ENCODE data around the gene TMEM131. TPM values are rescaled to one million over a fixed set of nuclear protein-coding genes. Genes with fewer than 3 reads are reported as not detected.

The TMEM131 gene
- total RNA-seq, 1 experiment from 2014 or later, result 28.9 TPM

DNA sequence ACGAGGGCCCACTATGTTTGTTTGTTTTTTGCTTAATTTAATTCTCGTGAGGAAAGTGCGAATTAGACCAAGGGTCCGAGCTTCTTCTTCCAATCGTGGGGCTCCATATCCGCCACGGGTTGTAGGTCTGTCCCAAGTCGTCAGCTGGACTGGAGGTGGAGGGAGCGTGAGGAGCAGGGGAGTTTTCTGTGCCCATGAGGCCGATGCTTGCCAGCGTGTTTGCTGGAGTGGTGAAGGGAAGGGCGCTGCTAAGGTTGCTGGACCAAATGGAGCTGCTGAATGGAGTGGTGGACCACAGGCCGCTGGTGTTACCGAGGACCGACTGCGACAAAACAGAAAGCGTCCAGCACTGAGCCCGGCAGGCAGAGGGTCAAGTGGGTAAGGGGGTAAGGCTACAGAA, 238.7 kb downstream of the TMEM131 start:
- ChIA-PET POLR2A (ENCODE audit: low non-redundant PET) (no interaction called here), CTCF (no interaction called here)
- Histone ChIP-seq H3K4me3 (ENCODE audit: low read depth, low read length, poor library complexity, severe bottlenecking) (no peak overlapping the region), H3K9me3 (ENCODE audit: low read depth, low read length, poor library complexity, severe bottlenecking) (no peaks in the 10 kb centered on the region), H3K36me3 (ENCODE audit: insufficient read depth, low read length, poor library complexity, severe bottlenecking) (peaks cover 6% of the 10 kb centered on the region), H3K27ac (ENCODE audit: low read depth, low read length, poor library complexity, severe bottlenecking) (no peak overlapping the region), H3K27me3 (replicated peaks; ENCODE audit: insufficient read depth, low read depth, low read length, poor library complexity) (no peaks in the 10 kb centered on the region), H3K4me1 (ENCODE audit: insufficient read depth, low read length, poor library complexity, severe bottlenecking) (no peaks in the 10 kb centered on the region)
- intact Hi-C loops (cut with micrococcal nuclease; ENCODE audit: unreplicated experiment), result no loop called here
- TF ChIP-seq EZH2 (IDR thresholded peaks at IDR 0.05; ENCODE audit: borderline replicate concordance, low read depth, low read length, poor library complexity, severe bottlenecking) (no peak), CTCF (conservative IDR thresholded peaks at IDR 0.05; ENCODE audit: low read depth, low read length) (no peak)
- BruUV-seq (replicated peaks), result no TSS peak
- DNase-seq (ENCODE audit: low spot score), result no peak

DNA sequence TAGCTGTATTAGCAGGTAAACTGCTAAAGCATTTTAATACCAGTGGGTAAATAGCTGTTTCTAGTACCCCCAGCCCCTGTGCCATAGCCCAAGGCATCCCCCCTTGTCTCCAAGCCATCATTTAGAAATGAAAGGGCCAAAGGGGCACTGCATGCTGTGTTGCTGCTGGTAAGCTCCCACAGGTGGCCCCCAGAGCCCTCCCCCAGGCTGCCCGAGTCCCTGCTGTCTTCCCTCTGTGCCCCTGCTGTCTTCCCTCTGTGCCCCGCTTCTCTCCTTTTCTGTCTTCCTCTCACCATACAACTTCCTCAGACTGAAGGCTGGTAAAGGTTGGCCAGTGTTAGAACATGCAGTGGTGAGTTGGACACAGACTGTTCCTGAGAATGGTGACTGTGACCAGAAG, 240.3 kb downstream of the TMEM131 start:
- DNase-seq (ENCODE audit: low spot score), result no peak
- TF ChIP-seq EZH2 (IDR thresholded peaks at IDR 0.05; ENCODE audit: borderline replicate concordance, low read depth, low read length, poor library complexity, severe bottlenecking) (no peak), CTCF (conservative IDR thresholded peaks at IDR 0.05; ENCODE audit: low read depth, low read length) (no peak)
- Histone ChIP-seq H3K27ac (ENCODE audit: low read depth, low read length, poor library complexity, severe bottlenecking) (no peak overlapping the region), H3K36me3 (ENCODE audit: insufficient read depth, low read length, poor library complexity, severe bottlenecking) (peaks cover 6% of the 10 kb centered on the region), H3K27me3 (replicated peaks; ENCODE audit: insufficient read depth, low read depth, low read length, poor library complexity) (no peaks in the 10 kb centered on the region), H3K4me3 (ENCODE audit: low read depth, low read length, poor library complexity, severe bottlenecking) (no peak overlapping the region), H3K9me3 (ENCODE audit: low read depth, low read length, poor library complexity, severe bottlenecking) (no peaks in the 10 kb centered on the region), H3K4me1 (ENCODE audit: insufficient read depth, low read length, poor library complexity, severe bottlenecking) (peaks cover 6% of the 10 kb centered on the region)
- CTCF ChIA-PET, result no interaction called here
- BruUV-seq (replicated peaks), result no TSS peak
- intact Hi-C loops (cut with micrococcal nuclease; ENCODE audit: unreplicated experiment), result no loop called here
- POLR2A ChIA-PET (ENCODE audit: low non-redundant PET), result no interaction called here

- POLR2A ChIA-PET (ENCODE audit: low non-redundant PET), result no interaction called here
- Histone ChIP-seq H3K27ac (ENCODE audit: low read depth, low read length, poor library complexity, severe bottlenecking) (no peak overlapping the region), H3K27me3 (replicated peaks; ENCODE audit: insufficient read depth, low read depth, low read length, poor library complexity) (no peaks in the 10 kb centered on the region), H3K36me3 (ENCODE audit: insufficient read depth, low read length, poor library complexity, severe bottlenecking) (peaks cover 6% of the 10 kb centered on the region), H3K4me1 (ENCODE audit: insufficient read depth, low read length, poor library complexity, severe bottlenecking) (peaks cover 6% of the 10 kb centered on the region), H3K4me3 (ENCODE audit: low read depth, low read length, poor library complexity, severe bottlenecking) (no peak overlapping the region), H3K9me3 (ENCODE audit: low read depth, low read length, poor library complexity, severe bottlenecking) (no peaks in the 10 kb centered on the region)
- BruUV-seq (replicated peaks), result no TSS peak
- no peak for TF ChIP-seq EZH2 (IDR thresholded peaks at IDR 0.05; ENCODE audit: borderline replicate concordance, low read depth, low read length, poor library complexity, severe bottlenecking)
- TF ChIP-seq CTCF (conservative IDR thresholded peaks at IDR 0.05; ENCODE audit: low read depth, low read length), result no peak
- intact Hi-C loops (cut with micrococcal nuclease; ENCODE audit: unreplicated experiment), result no loop called here
- DNase-seq (ENCODE audit: low spot score), result no peak
- CTCF ChIA-PET, result no interaction called here
Observed at GRCh38 chr2:97754690-97755346, 240.9 kb downstream of the TMEM131 start.
